Ectodermal cell (in vitro differentiated cells): Measurements from ENCODE around the gene EPS8L3.
"Not testable (repeated sequence)": the region's sequence is repeated elsewhere in the genome, so short reads cannot be mapped to it uniquely, and the experiment has no call there.

ENCODE experiments used
- H3K27ac ChIP-seq: 2 replicates; pipeline ENCODE4 v1.7.0; 2013; ENCODE audit warnings: mild to moderate bottlenecking, low read depth, low read length; ENCODE audit not compliant: insufficient read depth, poor library complexity, severe bottlenecking
- H3K27me3 ChIP-seq: 2 replicates; pipeline ENCODE4 v1.7.0; 2013; ENCODE audit warnings: mild to moderate bottlenecking, low read length; ENCODE audit not compliant: insufficient read depth, control insufficient read depth, poor library complexity, severe bottlenecking
- H3K36me3 ChIP-seq: one replicate; pipeline ENCODE4 v1.7.0; 2013; ENCODE audit warnings: low read length; ENCODE audit not compliant: control insufficient read depth, insufficient read depth
- H3K4me1 ChIP-seq: one replicate; pipeline ENCODE4 v1.7.0; 2013; ENCODE audit warnings: low read length; ENCODE audit not compliant: control insufficient read depth, insufficient read depth
- H3K4me3 ChIP-seq: 2 replicates; pipeline ENCODE4 v1.7.0; 2013; ENCODE audit warnings: low read depth, low read length, control low read depth; ENCODE audit not compliant: insufficient read depth
- H3K9me3 ChIP-seq: 2 replicates; pipeline ENCODE4 v1.7.0; 2013; ENCODE audit warnings: mild to moderate bottlenecking, low read length, moderate library complexity; ENCODE audit not compliant: control insufficient read depth
- WGBS, 2 experiments: methylation state at CpG; one replicate each; pipeline ENCODE4 v1.1.7; 2013; ENCODE audit warnings: missing lambda C conversion rate in 2 of 2; 5-methylcytosine and 5-hydroxymethylcytosine counted together

The EPS8L3 gene

GRCh38 chr1:109802901-109803561 is 39.3 kb upstream of the EPS8L3 start:
- H3K27me3 ChIP-seq, result no peaks in the 10 kb centered on the region
- H3K9me3 ChIP-seq, result no peaks in the 10 kb centered on the region
- 91 to 93% methylated on average over 5 of the region's 5 CpGs for WGBS, 2 experiments
- no peaks in the 10 kb centered on the region for H3K4me1 ChIP-seq
- H3K36me3 ChIP-seq, result no peaks in the 10 kb centered on the region
- H3K27ac ChIP-seq, result no peak overlapping the region
- H3K4me3 ChIP-seq, result no peak overlapping the region

DNA sequence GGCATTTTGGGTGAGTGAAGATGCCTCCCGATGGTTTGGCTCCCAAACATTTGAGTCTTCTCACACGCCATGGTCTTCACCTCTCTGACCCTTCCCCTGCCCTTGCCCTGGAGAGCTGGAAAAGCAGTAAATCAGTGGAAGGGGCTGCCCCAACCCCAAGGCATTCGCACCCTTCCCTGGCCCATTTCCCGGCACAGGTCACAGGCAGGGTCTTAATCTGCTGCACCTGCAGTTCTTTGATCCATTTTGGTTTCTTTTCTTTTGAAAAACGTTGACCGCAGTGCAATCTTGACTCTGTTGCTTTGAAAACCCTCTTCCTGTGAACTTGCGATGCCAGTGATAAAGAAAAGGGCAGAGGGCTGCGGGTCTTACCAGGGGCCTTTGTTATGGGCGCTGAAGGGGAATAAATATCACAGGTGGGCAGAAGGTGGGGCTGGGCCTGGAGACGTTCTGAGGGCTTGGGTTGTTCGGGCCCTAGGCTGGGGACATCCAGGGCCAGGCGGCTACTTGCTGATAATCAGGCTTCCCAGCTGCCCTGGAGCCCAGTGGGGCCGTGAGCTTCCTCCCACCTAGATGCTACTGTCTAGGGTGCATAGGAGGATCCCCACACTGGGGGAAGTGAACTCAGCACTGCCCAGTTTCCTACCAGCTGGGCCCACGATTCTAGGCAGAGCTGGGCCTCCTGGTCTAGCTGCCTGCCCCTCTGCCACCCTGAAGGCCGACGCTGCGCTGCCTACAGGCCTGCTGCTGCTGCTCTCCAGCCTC is 38.6 kb upstream of the EPS8L3 start:
- Histone ChIP-seq H3K27ac (no peak overlapping the region), H3K9me3 (no peaks in the 10 kb centered on the region), H3K27me3 (no peaks in the 10 kb centered on the region), H3K36me3 (no peaks in the 10 kb centered on the region), H3K4me3 (no peak overlapping the region), H3K4me1 (no peaks in the 10 kb centered on the region)
- WGBS, 2 experiments, result 90% methylated on average over 17 of the region's 17 CpGs

- WGBS, 2 experiments, result 87 to 90% methylated on average over 3 of the region's 3 CpGs
- no peaks in the 10 kb centered on the region for H3K4me1 ChIP-seq
- no peaks in the 10 kb centered on the region for H3K36me3 ChIP-seq
- no peak overlapping the region for H3K4me3 ChIP-seq
- no peaks in the 10 kb centered on the region for H3K27me3 ChIP-seq
- H3K27ac ChIP-seq, result no peak overlapping the region
- no peaks in the 10 kb centered on the region for H3K9me3 ChIP-seq
Observed at GRCh38 chr1:109801791-109802135, 38.0 kb upstream of the EPS8L3 start.

DNA sequence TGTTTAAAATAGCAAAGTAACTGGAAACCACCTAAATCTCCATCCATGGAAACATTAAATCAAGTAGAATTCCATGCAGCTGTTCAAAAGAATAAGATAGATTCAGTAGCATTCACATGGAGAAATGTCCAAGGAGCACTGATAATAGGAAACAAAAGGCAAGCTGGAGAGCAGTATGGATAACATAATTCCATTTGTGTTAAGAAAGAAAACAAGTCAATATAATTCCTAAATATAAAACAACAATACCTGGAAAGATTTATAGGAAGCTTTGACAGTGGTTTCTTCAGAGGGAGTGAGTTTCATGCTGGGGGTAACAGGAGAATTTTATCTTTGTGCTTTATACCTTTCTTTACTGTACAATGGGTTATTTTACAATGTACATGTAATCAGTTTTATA is 36.6 kb upstream of the EPS8L3 start:
- Histone ChIP-seq H3K4me3 (no peak overlapping the region), H3K9me3 (no peaks in the 10 kb centered on the region), H3K27me3 (no peaks in the 10 kb centered on the region), H3K27ac (no peak overlapping the region), H3K36me3 (no peaks in the 10 kb centered on the region), H3K4me1 (no peaks in the 10 kb centered on the region)

DNA sequence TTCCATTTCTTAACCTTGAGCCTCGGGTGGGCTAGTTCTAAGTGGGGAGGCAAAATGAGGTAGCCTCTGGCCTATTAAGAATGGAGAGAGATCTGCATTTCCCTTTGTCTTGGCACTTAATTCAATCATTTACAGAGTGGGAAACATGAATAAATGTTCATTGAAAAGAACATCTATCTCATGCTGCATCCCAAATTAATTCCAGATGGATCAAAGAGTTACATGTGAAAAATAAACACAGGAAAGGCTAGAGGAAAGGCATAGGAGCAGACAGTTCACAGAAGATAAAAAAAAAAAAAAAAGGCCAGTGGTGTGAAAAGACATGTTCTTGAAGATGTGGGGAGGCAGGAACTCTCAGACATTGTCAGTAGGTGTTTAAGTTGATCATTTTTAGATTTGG is 35.7 kb upstream of the EPS8L3 start:
- H3K27ac ChIP-seq, result no peak overlapping the region
- H3K36me3 ChIP-seq, result no peaks in the 10 kb centered on the region
- no peaks in the 10 kb centered on the region for H3K9me3 ChIP-seq
- H3K4me3 ChIP-seq, result no peak overlapping the region
- H3K27me3 ChIP-seq, result no peaks in the 10 kb centered on the region
- no peaks in the 10 kb centered on the region for H3K4me1 ChIP-seq
- WGBS, 2 experiments, result 65 to 71% methylated on average over 1 of the region's 1 CpG

GRCh38 chr1:109797303-109797595 is 33.5 kb upstream of the EPS8L3 start:
- not testable (repeated sequence) for H3K27me3 ChIP-seq, H3K9me3 ChIP-seq, H3K36me3 ChIP-seq, H3K27ac ChIP-seq, H3K4me3 ChIP-seq
- 96% methylated on average over 5 of the region's 5 CpGs for WGBS, 2 experiments
- H3K4me1 ChIP-seq, result peaks cover 14% of the 10 kb centered on the region

DNA sequence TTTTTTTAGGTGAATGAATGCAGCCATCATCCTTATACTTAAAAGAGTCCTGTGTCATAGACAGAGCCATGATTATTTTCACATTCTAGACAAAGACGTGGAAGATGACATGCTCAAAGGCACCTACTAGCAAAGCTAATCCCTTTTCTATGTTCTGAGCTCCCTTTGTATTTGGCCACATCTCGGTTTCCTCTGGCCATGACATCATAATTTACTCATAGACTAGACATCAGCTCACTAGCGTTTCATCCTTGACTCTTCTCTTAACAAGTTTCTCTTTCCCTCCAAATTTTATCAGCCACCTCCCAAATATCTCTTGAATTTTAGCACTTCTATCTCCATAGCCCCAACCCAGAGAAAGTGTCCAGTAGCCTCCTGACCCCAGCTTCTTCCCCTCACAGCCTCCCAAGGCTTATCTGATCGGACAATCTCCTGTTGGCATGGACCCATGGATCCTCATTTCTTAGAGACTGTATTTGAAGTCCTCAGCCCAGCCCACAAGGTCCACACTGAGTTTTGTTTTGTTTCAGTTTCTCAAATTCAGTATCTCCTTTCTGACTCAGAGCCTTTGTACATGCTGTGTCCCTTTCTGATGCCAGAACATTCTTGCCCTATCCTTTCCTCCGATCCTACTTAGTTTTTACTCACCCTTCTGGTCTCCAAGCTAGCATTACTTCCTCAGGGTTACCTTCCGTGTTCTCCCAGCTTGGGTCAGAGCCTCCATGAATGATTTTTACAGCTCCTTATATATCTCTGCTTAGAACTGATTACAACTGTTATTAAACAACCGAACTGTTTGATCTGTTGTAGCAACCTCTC is 33.0 kb upstream of the EPS8L3 start:
- Histone ChIP-seq H3K4me3 (no peak overlapping the region), H3K36me3 (no peaks in the 10 kb centered on the region), H3K27ac (no peak overlapping the region), H3K27me3 (no peaks in the 10 kb centered on the region), H3K9me3 (no peaks in the 10 kb centered on the region), H3K4me1 (peaks cover 20% of the 10 kb centered on the region)
- WGBS, 2 experiments, result 91 to 93% methylated on average over 7 of the region's 7 CpGs

GRCh38 chr1:109794319-109795132 is 30.8 kb upstream of the EPS8L3 start:
- Histone ChIP-seq H3K27me3 (no peaks in the 10 kb centered on the region), H3K4me1 (peaks cover 21% of the 10 kb centered on the region), H3K4me3 (no peak overlapping the region), H3K9me3 (no peaks in the 10 kb centered on the region), H3K27ac (no peak overlapping the region), H3K36me3 (no peaks in the 10 kb centered on the region)
- 89 to 90% methylated on average over 19 of the region's 19 CpGs for WGBS, 2 experiments

- H3K27me3 ChIP-seq, result no peaks in the 10 kb centered on the region
- H3K27ac ChIP-seq, result no peak overlapping the region
- H3K4me1 ChIP-seq, result peaks cover 21% of the 10 kb centered on the region
- H3K4me3 ChIP-seq, result no peak overlapping the region
- no peaks in the 10 kb centered on the region for H3K36me3 ChIP-seq
- 79% methylated on average over 11 of the region's 11 CpGs for WGBS, 2 experiments
- H3K9me3 ChIP-seq, result no peaks in the 10 kb centered on the region
Observed at GRCh38 chr1:109793486-109794318, 30.0 kb upstream of the EPS8L3 start.
